Neural cell (in vitro differentiated cells): Measurements from ENCODE around the gene MAPK8IP3. TPM values are rescaled to one million over a fixed set of nuclear protein-coding genes. Genes with fewer than 3 reads are reported as not detected.

Experiments used
- H2AFZ ChIP-seq: fragments of 200-600, 300-800 bp; sonication (generic), shearing (Covaris generic); 2 replicates; pipeline ENCODE4 v1.6.0; 2014; ENCODE audit warnings: low read depth, mild to moderate bottlenecking, antibody characterized with exemption, low read length, moderate library complexity
- H3F3A ChIP-seq: fragments of 200-600 bp; shearing (Covaris generic); 2 replicates; pipeline ENCODE4 v1.6.1; 2016; ENCODE audit warnings: mild to moderate bottlenecking, moderate library complexity, mixed read lengths, antibody characterized with exemption, low read length; ENCODE audit not compliant: insufficient read depth, poor library complexity, severe bottlenecking
- H3K27ac ChIP-seq: fragments of 200-600, 300-800 bp; sonication (generic), shearing (Covaris generic); 2 replicates; pipeline ENCODE4 v1.5.1; 2014; ENCODE audit warnings: mild to moderate bottlenecking, low read length, moderate library complexity
- H3K27me3 ChIP-seq: fragments of 300-800, 200-600 bp; sonication (generic), shearing (Covaris generic); 2 replicates; pipeline ENCODE4 v1.6.0; 2014; ENCODE audit warnings: mild to moderate bottlenecking, low read depth, low read length, moderate library complexity; ENCODE audit not compliant: insufficient read depth
- H3K36me3 ChIP-seq: fragments of 300-800, 200-600 bp; sonication (generic), shearing (Covaris generic); 2 replicates; pipeline ENCODE4 v1.5.1; 2014; ENCODE audit warnings: mild to moderate bottlenecking, antibody characterized with exemption, low read length, moderate library complexity; ENCODE audit not compliant: insufficient read depth
- H3K4me2 ChIP-seq: fragments of 300-800, 200-600 bp; sonication (generic), shearing (Covaris generic); 2 replicates; pipeline ENCODE4 v1.6.0; 2014; ENCODE audit warnings: mild to moderate bottlenecking, low read length
- H3K4me3 ChIP-seq: fragments of 300-800, 200-600 bp; sonication (generic), shearing (Covaris generic); 2 replicates; pipeline ENCODE4 v1.5.1; 2014; ENCODE audit warnings: mild to moderate bottlenecking, low read length, moderate library complexity
- H3K79me2 ChIP-seq: fragments of 200-600 bp; shearing (Covaris generic); replicated peaks from 2 replicates; pipeline ENCODE4 v1.6.0; 2014; ENCODE audit warnings: mild to moderate bottlenecking, low read length, moderate library complexity; ENCODE audit not compliant: insufficient read depth
- H3K9ac ChIP-seq: fragments of 300-800, 200-600 bp; sonication (generic), shearing (Covaris generic); 2 replicates; pipeline ENCODE4 v1.6.1; 2016; ENCODE audit warnings: mild to moderate bottlenecking, low read length, mixed read lengths
- H3K9me2 ChIP-seq: fragments of 200-600 bp; shearing (Covaris generic); 2 replicates; pipeline ENCODE4 v1.6.1; 2016; ENCODE audit warnings: mild to moderate bottlenecking, low read length, mixed read lengths; ENCODE audit not compliant: insufficient read depth
- H3K9me3 ChIP-seq: fragments of 200-600, 300-800 bp; sonication (generic), shearing (Covaris generic); 2 replicates; pipeline ENCODE4 v1.6.1; 2016; ENCODE audit warnings: mild to moderate bottlenecking, mixed run types, low read length, moderate library complexity, mixed read lengths
- H4K20me1 ChIP-seq: fragments of 200-600 bp; shearing (Covaris generic); 2 replicates; pipeline ENCODE4 v1.6.1; 2016; ENCODE audit warnings: mild to moderate bottlenecking, mixed run types; ENCODE audit not compliant: insufficient read depth
- CTCF ChIP-seq: fragments of 450-650 bp; IDR thresholded peaks from 2 replicates; pipeline ENCODE4 v1.5.1; 2014; ENCODE audit warnings: antibody characterized with exemption, mild to moderate bottlenecking, moderate library complexity; ENCODE audit not compliant: poor library complexity, severe bottlenecking
- EP300 ChIP-seq: fragments of 450-650 bp; conservative IDR thresholded peaks from 2 replicates; pipeline ENCODE4 v1.6.1; 2014; ENCODE audit warnings: antibody characterized with exemption, mild to moderate bottlenecking, moderate library complexity; ENCODE audit not compliant: poor library complexity, severe bottlenecking
- EZH2 ChIP-seq: fragments of 200-600, 300-800 bp; shearing (Covaris generic), sonication (generic); IDR thresholded peaks from 2 replicates; pipeline ENCODE4 v1.6.1; 2014; ENCODE audit warnings: antibody characterized with exemption, low read length, borderline replicate concordance, mild to moderate bottlenecking; ENCODE audit not compliant: insufficient read depth, poor library complexity, severe bottlenecking
- MXI1 ChIP-seq: fragments of 450-650 bp; conservative IDR thresholded peaks from 2 replicates; pipeline ENCODE4 v1.6.1; 2014; ENCODE audit warnings: antibody characterized with exemption, mild to moderate bottlenecking; ENCODE audit not compliant: poor library complexity, severe bottlenecking
- POLR2AphosphoS5 ChIP-seq: IDR thresholded peaks from 2 replicates; pipeline ENCODE4 v1.6.1; 2012
- RAD21 ChIP-seq: fragments of 450-650 bp; conservative IDR thresholded peaks from 2 replicates; pipeline ENCODE4 v1.6.1; 2014; ENCODE audit warnings: antibody characterized with exemption, mild to moderate bottlenecking, moderate library complexity
- SMC3 ChIP-seq: fragments of 450-650 bp; conservative IDR thresholded peaks from 2 replicates; pipeline ENCODE4 v1.6.1; 2014; ENCODE audit warnings: antibody characterized with exemption, mild to moderate bottlenecking, moderate library complexity; ENCODE audit not compliant: poor library complexity
- TAF1 ChIP-seq: IDR thresholded peaks from 2 replicates; pipeline ENCODE4 v1.6.1; 2012; ENCODE audit warnings: low read depth
- polyA plus RNA-seq: library from polyadenylated mRNA; depleted of rRNA; stranded (reverse); fragments of >200 nt; gene quantifications from 2 replicates; pipeline ENCODE4 v1.2.3, GENCODE V29; 2014
- TF ChIP-seq, protein P1 (sequence below): IDR thresholded peaks from 2 replicates; pipeline ENCODE4 v1.6.1; 2012; ENCODE audit warnings: borderline replicate concordance

Gene MAPK8IP3
- polyA plus RNA-seq, 1 donor from 2014 or later: 51.0 TPM

- TF ChIP-seq RAD21 (no peak), TAF1 (no peak), CTCF (no peak), SMC3 (no peak), EZH2 (no peak), EP300 (no peak), MXI1 (no peak), POLR2AphosphoS5 (no peak)
- TF ChIP-seq, protein P1, sequence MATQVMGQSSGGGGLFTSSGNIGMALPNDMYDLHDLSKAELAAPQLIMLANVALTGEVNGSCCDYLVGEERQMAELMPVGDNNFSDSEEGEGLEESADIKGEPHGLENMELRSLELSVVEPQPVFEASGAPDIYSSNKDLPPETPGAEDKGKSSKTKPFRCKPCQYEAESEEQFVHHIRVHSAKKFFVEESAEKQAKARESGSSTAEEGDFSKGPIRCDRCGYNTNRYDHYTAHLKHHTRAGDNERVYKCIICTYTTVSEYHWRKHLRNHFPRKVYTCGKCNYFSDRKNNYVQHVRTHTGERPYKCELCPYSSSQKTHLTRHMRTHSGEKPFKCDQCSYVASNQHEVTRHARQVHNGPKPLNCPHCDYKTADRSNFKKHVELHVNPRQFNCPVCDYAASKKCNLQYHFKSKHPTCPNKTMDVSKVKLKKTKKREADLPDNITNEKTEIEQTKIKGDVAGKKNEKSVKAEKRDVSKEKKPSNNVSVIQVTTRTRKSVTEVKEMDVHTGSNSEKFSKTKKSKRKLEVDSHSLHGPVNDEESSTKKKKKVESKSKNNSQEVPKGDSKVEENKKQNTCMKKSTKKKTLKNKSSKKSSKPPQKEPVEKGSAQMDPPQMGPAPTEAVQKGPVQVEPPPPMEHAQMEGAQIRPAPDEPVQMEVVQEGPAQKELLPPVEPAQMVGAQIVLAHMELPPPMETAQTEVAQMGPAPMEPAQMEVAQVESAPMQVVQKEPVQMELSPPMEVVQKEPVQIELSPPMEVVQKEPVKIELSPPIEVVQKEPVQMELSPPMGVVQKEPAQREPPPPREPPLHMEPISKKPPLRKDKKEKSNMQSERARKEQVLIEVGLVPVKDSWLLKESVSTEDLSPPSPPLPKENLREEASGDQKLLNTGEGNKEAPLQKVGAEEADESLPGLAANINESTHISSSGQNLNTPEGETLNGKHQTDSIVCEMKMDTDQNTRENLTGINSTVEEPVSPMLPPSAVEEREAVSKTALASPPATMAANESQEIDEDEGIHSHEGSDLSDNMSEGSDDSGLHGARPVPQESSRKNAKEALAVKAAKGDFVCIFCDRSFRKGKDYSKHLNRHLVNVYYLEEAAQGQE: no peak
- Histone ChIP-seq H3K9me3 (no peaks in the 10 kb centered on the region), H3K27ac (no peak overlapping the region), H3F3A (no peaks in the 10 kb centered on the region), H3K4me2 (no peak overlapping the region), H4K20me1 (no peaks in the 10 kb centered on the region), H3K79me2 (peaks cover 9% of the 10 kb centered on the region), H3K27me3 (no peaks in the 10 kb centered on the region), H3K4me3 (no peak overlapping the region), H3K36me3 (no peaks in the 10 kb centered on the region), H3K9ac (no peak overlapping the region), H3K9me2 (no peaks in the 10 kb centered on the region), H2AFZ (no peak overlapping the region)
Observed at GRCh38 chr16:1727651-1728624, 21.9 kb downstream of the MAPK8IP3 start.

DNA sequence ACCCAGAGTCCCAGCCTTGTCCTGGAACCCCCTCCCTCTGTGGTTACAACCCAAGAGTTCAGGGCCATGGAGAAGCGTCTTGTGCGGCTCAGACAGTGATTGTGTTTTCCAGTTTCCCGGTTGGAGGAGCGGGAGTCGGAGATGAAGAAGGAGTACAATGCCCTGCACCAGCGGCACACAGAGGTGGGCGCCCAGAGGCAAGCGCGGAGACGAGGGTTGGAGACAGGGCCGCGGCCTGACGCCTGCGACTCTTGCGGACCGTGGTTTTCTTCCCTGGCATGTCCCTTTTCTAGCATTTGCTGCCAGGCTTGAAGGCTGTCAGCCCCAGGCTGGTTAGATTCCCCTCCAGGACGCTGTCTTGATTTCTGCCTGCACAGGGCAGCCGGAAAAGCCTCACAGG lies 23.0 kb downstream of the MAPK8IP3 start:
- no peaks in the 10 kb centered on the region for H3K9me3 ChIP-seq
- no peak overlapping the region for H3K9ac ChIP-seq
- no peak for TF ChIP-seq RAD21
- no peak for TF ChIP-seq POLR2AphosphoS5
- TF ChIP-seq MXI1: no peak
- no peak for TF ChIP-seq TAF1
- TF ChIP-seq CTCF: no peak
- TF ChIP-seq EP300: no peak
- TF ChIP-seq, protein P1: no peak
- TF ChIP-seq SMC3: no peak
- no peak for TF ChIP-seq EZH2
- H3K79me2 ChIP-seq: peaks cover under 1% of the 10 kb centered on the region
- H3K4me3 ChIP-seq: no peak overlapping the region
- H4K20me1 ChIP-seq: no peaks in the 10 kb centered on the region
- no peaks in the 10 kb centered on the region for H3K9me2 ChIP-seq
- no peaks in the 10 kb centered on the region for H3K27me3 ChIP-seq
- H2AFZ ChIP-seq: no peak overlapping the region
- no peaks in the 10 kb centered on the region for H3F3A ChIP-seq
- peaks cover under 1% of the 10 kb centered on the region for H3K36me3 ChIP-seq
- H3K27ac ChIP-seq: no peak overlapping the region
- no peak overlapping the region for H3K4me2 ChIP-seq
